BE2C (cell line): ENCODE measurements around the gene LYPD6.

Source experiments
- DNase-seq: peaks from one replicate; pipeline ENCODE4 v3.0.0-alpha.2; 2020
- H3K27me3 ChIP-seq: fragments of 250-450 bp; sonication (Bioruptor Pico); 2 replicates; pipeline ENCODE4 v1.5.1; 2020; ENCODE audit warnings: mild to moderate bottlenecking
- H3K36me3 ChIP-seq: fragments of 250-450 bp; sonication (Bioruptor Pico); 2 replicates; pipeline ENCODE4 v1.5.1; 2020; ENCODE audit warnings: mild to moderate bottlenecking
- H3K4me1 ChIP-seq: fragments of 250-450 bp; sonication (Bioruptor Pico); 2 replicates; pipeline ENCODE4 v1.5.1; 2020
- H3K4me3 ChIP-seq: 2 replicates; pipeline ENCODE4 v1.5.1; 2011; ENCODE audit warnings: low read depth, low read length
- H3K9me3 ChIP-seq: fragments of 250-450 bp; sonication (Bioruptor Pico); 2 replicates; pipeline ENCODE4 v1.5.1; 2020
- CTCF ChIP-seq: IDR thresholded peaks from 2 replicates; pipeline ENCODE4 v1.5.1; 2012; ENCODE audit warnings: mild to moderate bottlenecking, low read depth, low read length

The LYPD6 gene

GRCh38 chr2:149463328-149464002 lies 133.1 kb downstream of the LYPD6 start:
- Histone ChIP-seq H3K9me3 (no peaks in the 10 kb centered on the region), H3K27me3 (no peaks in the 10 kb centered on the region), H3K4me1 (no peaks in the 10 kb centered on the region), H3K36me3 (no peaks in the 10 kb centered on the region), H3K4me3 (no peak overlapping the region)
- no peak for TF ChIP-seq CTCF
- DNase-seq = no peak

- H3K9me3 ChIP-seq = no peaks in the 10 kb centered on the region
- no peak for DNase-seq
- H3K4me3 ChIP-seq = no peak overlapping the region
- no peak for TF ChIP-seq CTCF
- H3K4me1 ChIP-seq = no peaks in the 10 kb centered on the region
- H3K36me3 ChIP-seq = no peaks in the 10 kb centered on the region
- H3K27me3 ChIP-seq = no peaks in the 10 kb centered on the region
These were observed 134.0 kb downstream of the LYPD6 start for GRCh38 chr2:149464396-149464795.

- Histone ChIP-seq H3K27me3 (no peaks in the 10 kb centered on the region), H3K36me3 (no peaks in the 10 kb centered on the region), H3K9me3 (no peaks in the 10 kb centered on the region), H3K4me3 (no peak overlapping the region), H3K4me1 (no peaks in the 10 kb centered on the region)
- DNase-seq = no peak
- TF ChIP-seq CTCF = no peak
These were observed 135.5 kb downstream of the LYPD6 start for GRCh38 chr2:149465873-149466272.

- H3K36me3 ChIP-seq = no peaks in the 10 kb centered on the region
- H3K27me3 ChIP-seq = no peaks in the 10 kb centered on the region
- H3K9me3 ChIP-seq = no peaks in the 10 kb centered on the region
- H3K4me1 ChIP-seq = no peaks in the 10 kb centered on the region
- DNase-seq = no peak
- TF ChIP-seq CTCF = no peak
- no peak overlapping the region for H3K4me3 ChIP-seq
These were observed 136.2 kb downstream of the LYPD6 start for GRCh38 chr2:149466635-149467034.

- Histone ChIP-seq H3K4me3 (no peak overlapping the region), H3K27me3 (no peaks in the 10 kb centered on the region), H3K4me1 (no peaks in the 10 kb centered on the region), H3K36me3 (no peaks in the 10 kb centered on the region), H3K9me3 (no peaks in the 10 kb centered on the region)
- no peak for TF ChIP-seq CTCF
- no peak for DNase-seq
These were observed 137.0 kb downstream of the LYPD6 start for GRCh38 chr2:149467436-149467835.

- no peak overlapping the region for H3K4me3 ChIP-seq
- H3K4me1 ChIP-seq = no peaks in the 10 kb centered on the region
- no peak for TF ChIP-seq CTCF
- no peaks in the 10 kb centered on the region for H3K9me3 ChIP-seq
- H3K27me3 ChIP-seq = no peaks in the 10 kb centered on the region
- no peak for DNase-seq
- H3K36me3 ChIP-seq = no peaks in the 10 kb centered on the region
These were observed 138.2 kb downstream of the LYPD6 start for GRCh38 chr2:149468636-149469035.
